Upper lobe of left lung (tissue), 4 donors: ENCODE results near the gene CCL1.
"Not testable (repeated sequence)": the region's sequence is repeated elsewhere in the genome, so short reads cannot be mapped to it uniquely, and the experiment has no call there.

Source experiments
- EP300 ChIP-seq, 4 donors: sonication (generic); formaldehyde crosslinking; IDR thresholded peaks; one replicate each; pipeline ENCODE4 v1.5.1; 2017; ENCODE audit warnings: antibody characterized with exemption in 4 of 4, control low read depth in 2 of 4
- POLR2A ChIP-seq, 4 donors: fragments of 450-650 bp; IDR thresholded peaks; one replicate each; pipeline ENCODE4 v1.5.1; 2016 to 2017; ENCODE audit warnings: antibody characterized with exemption in 4 of 4, mild to moderate bottlenecking in 2 of 4
- POLR2AphosphoS5 ChIP-seq, 2 donors: sonication (generic); formaldehyde crosslinking; IDR thresholded peaks; one replicate each; pipeline ENCODE4 v1.5.1; 2017; ENCODE audit warnings: antibody characterized with exemption in 2 of 2
- TF ChIP-seq, protein P1 (sequence below), 6 experiments: fragments of 450-650 bp in 4 of 6; fragments of 200-600 bp in 2 of 6; sonication (generic) in 2 of 6; IDR thresholded peaks; one replicate each; pipeline ENCODE4 v1.5.1; 2016 to 2019; ENCODE audit warnings: antibody characterized with exemption in 6 of 6

- TF ChIP-seq, protein P1, sequence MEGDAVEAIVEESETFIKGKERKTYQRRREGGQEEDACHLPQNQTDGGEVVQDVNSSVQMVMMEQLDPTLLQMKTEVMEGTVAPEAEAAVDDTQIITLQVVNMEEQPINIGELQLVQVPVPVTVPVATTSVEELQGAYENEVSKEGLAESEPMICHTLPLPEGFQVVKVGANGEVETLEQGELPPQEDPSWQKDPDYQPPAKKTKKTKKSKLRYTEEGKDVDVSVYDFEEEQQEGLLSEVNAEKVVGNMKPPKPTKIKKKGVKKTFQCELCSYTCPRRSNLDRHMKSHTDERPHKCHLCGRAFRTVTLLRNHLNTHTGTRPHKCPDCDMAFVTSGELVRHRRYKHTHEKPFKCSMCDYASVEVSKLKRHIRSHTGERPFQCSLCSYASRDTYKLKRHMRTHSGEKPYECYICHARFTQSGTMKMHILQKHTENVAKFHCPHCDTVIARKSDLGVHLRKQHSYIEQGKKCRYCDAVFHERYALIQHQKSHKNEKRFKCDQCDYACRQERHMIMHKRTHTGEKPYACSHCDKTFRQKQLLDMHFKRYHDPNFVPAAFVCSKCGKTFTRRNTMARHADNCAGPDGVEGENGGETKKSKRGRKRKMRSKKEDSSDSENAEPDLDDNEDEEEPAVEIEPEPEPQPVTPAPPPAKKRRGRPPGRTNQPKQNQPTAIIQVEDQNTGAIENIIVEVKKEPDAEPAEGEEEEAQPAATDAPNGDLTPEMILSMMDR (IDR thresholded peaks at IDR 0.05): not testable (repeated sequence)
- TF ChIP-seq POLR2A, POLR2AphosphoS5, EP300 (IDR thresholded peaks at IDR 0.05): not testable (repeated sequence)
These were observed 35.5 kb downstream of the CCL1 start for GRCh38 chr17:34327580-34327979.
